Gastroesophageal sphincter (tissue), 4 donors: ENCODE results near the gene MAPK7. TPM values are rescaled to one million over a fixed set of nuclear protein-coding genes. Genes with fewer than 3 reads are reported as not detected.
A peak's percentile ranks its signal among the peaks of the same experiment; 100 is the strongest.

ENCODE experiments used
- ATAC-seq: fragments of 150-250 bp; one replicate; pipeline ENCODE4 v1.9.1; 2016; ENCODE audit warnings: mild to moderate bottlenecking, moderate library complexity
- H3K27ac ChIP-seq, 4 donors: fragments of 200-600 bp; sonication (generic) in 3 of 4; 1 replicate in 3 of 4; 2 replicates in 1 of 4; pipeline ENCODE4 v1.5.1; 2016 to 2019
- H3K27me3 ChIP-seq: fragments of 200-600 bp; sonication (generic); one replicate; pipeline ENCODE4 v1.5.1; 2019
- H3K36me3 ChIP-seq, 2 donors: fragments of 200-600 bp; sonication (generic); one replicate each; pipeline ENCODE4 v1.5.1; 2019; ENCODE audit warnings: control low read depth in 1 of 2
- H3K4me1 ChIP-seq, 3 donors: fragments of 200-600 bp; sonication (generic); 1 replicate in 2 of 3; 2 replicates in 1 of 3; pipeline ENCODE4 v1.5.1; 2016 to 2019; ENCODE audit warnings: control low read depth in 2 of 3
- H3K4me3 ChIP-seq, 2 donors: fragments of 200-600 bp; sonication (generic); one replicate each; pipeline ENCODE4 v1.5.1; 2019; ENCODE audit warnings: mild to moderate bottlenecking in 1 of 2, moderate library complexity in 1 of 2
- H3K9me3 ChIP-seq, 3 donors: fragments of 200-600 bp; sonication (generic); one replicate each; pipeline ENCODE4 v1.5.1; 2017 to 2019; ENCODE audit warnings: control low read depth in 2 of 3
- EP300 ChIP-seq: sonication (generic); formaldehyde crosslinking; IDR thresholded peaks from one replicate; pipeline ENCODE4 v1.6.1; 2017; ENCODE audit warnings: antibody characterized with exemption, mild to moderate bottlenecking
- POLR2A ChIP-seq, 2 donors: fragments of 450-650 bp; IDR thresholded peaks; one replicate each; pipeline ENCODE4 v1.6.1; 2017; ENCODE audit warnings: antibody characterized with exemption in 2 of 2, mild to moderate bottlenecking in 2 of 2, moderate library complexity in 1 of 2
- POLR2AphosphoS5 ChIP-seq: sonication (generic); formaldehyde crosslinking; IDR thresholded peaks from one replicate; pipeline ENCODE4 v1.6.1; 2017; ENCODE audit warnings: antibody characterized with exemption
- WGBS, 2 donors: methylation state at CpG; one replicate each; pipeline ENCODE4 v1.1.5; 2018; ENCODE audit warnings: low coverage in 1 of 2; 5-methylcytosine and 5-hydroxymethylcytosine counted together
- total RNA-seq, 4 donors: library from RNA; depleted of rRNA; stranded (reverse); fragments of >200 nt; gene quantifications; one replicate each; pipeline ENCODE4 v1.1.0, GENCODE V29; 2016
- TF ChIP-seq, protein P1 (sequence below), 4 experiments: fragments of 200-600 bp in 2 of 4; fragments of 450-650 bp in 2 of 4; sonication (generic) in 1 of 4; IDR thresholded peaks; one replicate each; pipeline ENCODE4 v1.5.1; 2017 to 2019; ENCODE audit warnings: antibody characterized with exemption in 4 of 4, mild to moderate bottlenecking in 2 of 4, moderate library complexity in 2 of 4

The MAPK7 gene
- total RNA-seq = 10 to 100 TPM; 11.7 to 43.0 (median 28.0) TPM

DNA sequence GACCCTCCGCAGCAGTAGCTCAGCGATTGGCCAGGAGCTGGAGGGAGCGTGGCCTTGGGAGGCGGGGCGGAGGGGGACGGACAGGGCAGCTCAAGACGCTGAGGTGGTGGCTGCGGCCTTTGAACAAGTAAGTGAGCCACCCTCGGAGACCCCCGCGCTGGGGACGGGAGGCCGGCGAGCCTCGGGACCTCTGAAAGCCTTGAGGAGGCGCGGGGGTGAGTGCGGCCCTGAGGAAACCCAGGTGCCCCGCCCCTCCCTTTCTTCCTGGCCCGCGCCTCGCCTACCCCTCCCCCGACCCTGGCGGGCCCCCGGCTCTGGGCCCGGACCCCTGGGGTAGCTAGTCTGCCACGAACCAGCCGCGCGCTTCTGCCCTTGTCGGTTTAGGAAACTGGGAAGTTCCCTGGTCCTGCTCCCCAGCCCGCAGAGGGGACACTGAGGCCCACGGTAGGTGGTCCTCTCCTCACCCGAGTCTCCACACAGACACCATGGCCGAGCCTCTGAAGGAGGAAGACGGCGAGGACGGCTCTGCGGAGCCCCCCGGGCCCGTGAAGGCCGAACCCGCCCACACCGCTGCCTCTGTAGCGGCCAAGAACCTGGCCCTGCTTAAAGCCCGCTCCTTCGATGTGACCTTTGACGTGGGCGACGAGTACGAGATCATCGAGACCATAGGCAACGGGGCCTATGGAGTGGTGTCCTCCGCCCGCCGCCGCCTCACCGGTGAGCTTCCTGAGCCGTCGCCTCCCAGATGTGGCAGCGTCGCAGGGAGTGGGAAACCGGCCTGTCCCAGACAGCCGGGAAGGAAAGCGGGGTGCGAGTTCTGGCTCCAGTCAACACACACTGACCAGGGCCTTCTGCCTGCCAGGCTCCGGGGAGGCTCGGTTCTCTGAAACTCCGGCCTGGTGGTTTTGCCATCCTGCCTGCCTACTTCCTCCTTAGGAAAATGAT lies at the start of gene MAPK7:
TSS of gene MAPK7 (plus strand) at position 83 of the 945 bp plus-strand sequence. CDS start at position 486, 403 bp downstream.
- no peak for ATAC-seq
- H3K36me3 ChIP-seq = peaks cover 0 to 44% of the 10 kb centered on the region in 2 donors
- peak within 1 kb of the TSS; percentile 67 to 88 for H3K4me3 ChIP-seq
- WGBS, 2 donors = 7% methylated on average over 6 of the region's 69 CpGs; no CpG with 5 or more reads in 1 of the 2 donors
- H3K4me1 ChIP-seq = peaks cover 0 to 67% (median 20%) of the 10 kb centered on the region in 3 donors
- H3K9me3 ChIP-seq = no peaks in the 10 kb centered on the region
- TF ChIP-seq POLR2AphosphoS5 (peak; percentile 46), EP300 (no peak), POLR2A (IDR thresholded peaks at IDR 0.05) (peak in 1 of 2 donors; percentile 36)
- no peaks in the 10 kb centered on the region for H3K27me3 ChIP-seq
- H3K27ac ChIP-seq = peak within 1 kb of the TSS; percentile 88 to 98 (median 94)

DNA sequence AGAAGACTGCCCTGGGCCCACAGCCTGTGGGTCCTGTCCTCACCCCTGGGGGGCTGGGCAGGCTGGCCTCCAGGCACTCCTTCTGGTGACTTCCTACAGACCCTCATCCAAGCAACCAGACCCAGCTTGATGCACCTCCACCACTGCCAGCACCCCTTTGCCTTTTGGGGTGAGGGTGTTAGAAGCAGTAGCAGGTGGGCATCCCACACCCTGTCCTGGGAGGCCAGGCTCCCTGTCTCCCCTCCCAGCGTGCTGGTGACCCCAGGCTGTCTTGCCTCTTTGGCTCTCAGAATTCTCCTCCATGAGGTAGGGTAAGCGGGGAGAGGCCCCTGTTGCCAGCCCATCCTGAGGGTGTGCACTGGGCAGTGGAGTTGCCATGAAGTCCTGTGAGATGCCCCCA lies 49.2 kb upstream of the MAPK7 start:
- no peaks in the 10 kb centered on the region for H3K4me1 ChIP-seq
- H3K27me3 ChIP-seq = no peaks in the 10 kb centered on the region
- no peak overlapping the region for H3K4me3 ChIP-seq
- H3K27ac ChIP-seq = no peak overlapping the region
- no peak for ATAC-seq
- TF ChIP-seq, protein P1, sequence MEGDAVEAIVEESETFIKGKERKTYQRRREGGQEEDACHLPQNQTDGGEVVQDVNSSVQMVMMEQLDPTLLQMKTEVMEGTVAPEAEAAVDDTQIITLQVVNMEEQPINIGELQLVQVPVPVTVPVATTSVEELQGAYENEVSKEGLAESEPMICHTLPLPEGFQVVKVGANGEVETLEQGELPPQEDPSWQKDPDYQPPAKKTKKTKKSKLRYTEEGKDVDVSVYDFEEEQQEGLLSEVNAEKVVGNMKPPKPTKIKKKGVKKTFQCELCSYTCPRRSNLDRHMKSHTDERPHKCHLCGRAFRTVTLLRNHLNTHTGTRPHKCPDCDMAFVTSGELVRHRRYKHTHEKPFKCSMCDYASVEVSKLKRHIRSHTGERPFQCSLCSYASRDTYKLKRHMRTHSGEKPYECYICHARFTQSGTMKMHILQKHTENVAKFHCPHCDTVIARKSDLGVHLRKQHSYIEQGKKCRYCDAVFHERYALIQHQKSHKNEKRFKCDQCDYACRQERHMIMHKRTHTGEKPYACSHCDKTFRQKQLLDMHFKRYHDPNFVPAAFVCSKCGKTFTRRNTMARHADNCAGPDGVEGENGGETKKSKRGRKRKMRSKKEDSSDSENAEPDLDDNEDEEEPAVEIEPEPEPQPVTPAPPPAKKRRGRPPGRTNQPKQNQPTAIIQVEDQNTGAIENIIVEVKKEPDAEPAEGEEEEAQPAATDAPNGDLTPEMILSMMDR (IDR thresholded peaks at IDR 0.05) = no peak
- no peak for TF ChIP-seq POLR2AphosphoS5
- TF ChIP-seq POLR2A (IDR thresholded peaks at IDR 0.05) = no peak
- TF ChIP-seq EP300 = no peak
- H3K9me3 ChIP-seq = no peaks in the 10 kb centered on the region
- peaks cover 0 to 56% of the 10 kb centered on the region in 2 donors for H3K36me3 ChIP-seq
- WGBS, 2 donors = no CpG with 5 or more reads among the region's 2 CpGs

DNA sequence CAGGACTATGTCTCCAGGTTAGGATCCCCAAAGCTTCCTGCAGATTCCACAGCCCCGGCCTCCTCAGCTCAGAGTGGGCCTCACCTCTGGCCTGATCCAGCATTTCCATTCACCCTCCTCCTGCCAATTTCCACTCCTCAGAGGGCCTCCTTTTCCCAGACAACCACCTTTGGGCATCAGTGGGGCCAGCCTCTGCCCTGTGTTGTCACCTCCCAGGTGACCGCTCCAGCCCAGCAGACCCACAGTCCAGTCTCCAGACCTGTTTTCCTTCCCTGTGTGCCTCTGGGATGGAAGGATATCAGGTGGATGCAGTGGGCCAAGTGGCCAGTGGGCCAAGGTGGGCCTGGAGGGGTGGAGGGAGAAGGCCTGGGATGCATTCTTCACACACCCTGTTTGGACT lies 48.5 kb upstream of the MAPK7 start:
- H3K27me3 ChIP-seq = no peaks in the 10 kb centered on the region
- no peak for ATAC-seq
- H3K36me3 ChIP-seq = peaks cover 0 to 61% of the 10 kb centered on the region in 2 donors
- no peaks in the 10 kb centered on the region for H3K4me1 ChIP-seq
- TF ChIP-seq POLR2A (IDR thresholded peaks at IDR 0.05) (no peak), POLR2AphosphoS5 (no peak), EP300 (no peak)
- TF ChIP-seq, protein P1 (IDR thresholded peaks at IDR 0.05) = no peak
- no peak overlapping the region for H3K4me3 ChIP-seq
- no peaks in the 10 kb centered on the region for H3K9me3 ChIP-seq
- H3K27ac ChIP-seq = no peak overlapping the region
- whole genome bisulfite sequencing, 2 donors = 100% methylated on average over 2 of the region's 2 CpGs; no CpG with 5 or more reads in 1 of the 2 donors

DNA sequence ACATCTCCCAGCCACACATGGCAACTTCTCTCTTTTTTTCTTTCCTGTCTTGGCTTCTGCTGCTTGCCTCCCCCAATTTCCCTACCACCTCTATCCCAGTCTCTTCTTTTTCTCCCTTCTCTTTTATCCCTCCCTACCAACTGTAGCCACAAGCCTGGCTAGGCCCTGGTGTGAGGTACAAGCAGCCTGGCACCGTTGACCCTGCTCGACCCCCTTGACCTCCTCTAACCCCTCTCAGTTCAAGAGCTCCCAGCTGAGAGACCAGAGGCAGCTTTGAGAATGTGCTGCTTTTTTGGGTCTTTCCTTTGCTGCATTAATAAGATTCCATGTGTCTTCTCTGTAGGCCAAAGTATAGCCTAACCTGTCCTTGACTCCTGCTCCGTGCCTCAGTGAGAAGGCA lies 48.0 kb upstream of the MAPK7 start:
- H3K4me1 ChIP-seq = no peaks in the 10 kb centered on the region
- 82% methylated on average over 2 of the region's 3 CpGs; no CpG with 5 or more reads in 1 of the 2 donors for WGBS, 2 donors
- H3K9me3 ChIP-seq = no peaks in the 10 kb centered on the region
- TF ChIP-seq POLR2A (IDR thresholded peaks at IDR 0.05) = no peak
- TF ChIP-seq EP300 = no peak
- no peak for TF ChIP-seq POLR2AphosphoS5
- TF ChIP-seq, protein P1 (IDR thresholded peaks at IDR 0.05) = no peak
- no peak overlapping the region for H3K27ac ChIP-seq
- ATAC-seq = no peak
- peaks cover 0 to 61% of the 10 kb centered on the region in 2 donors for H3K36me3 ChIP-seq
- no peaks in the 10 kb centered on the region for H3K27me3 ChIP-seq
- no peak overlapping the region for H3K4me3 ChIP-seq

DNA sequence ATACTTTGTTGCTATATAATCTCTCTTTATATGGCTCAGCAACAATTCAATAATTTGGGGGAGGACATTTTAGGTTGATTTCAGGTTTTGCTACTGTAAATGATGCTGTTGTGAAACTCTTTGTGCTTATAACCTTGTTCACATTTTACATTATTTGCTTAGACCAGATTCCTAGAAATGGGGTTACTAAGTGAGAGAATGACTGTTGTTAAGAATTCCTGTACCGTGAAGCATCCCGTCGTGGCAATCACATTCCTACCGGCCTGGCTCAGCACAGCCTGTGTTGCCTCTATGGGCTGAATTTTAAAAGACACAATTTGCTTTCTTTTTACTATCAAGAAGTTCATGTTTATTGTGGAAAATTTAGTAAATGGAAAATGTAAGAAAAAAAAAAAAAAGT lies 47.2 kb upstream of the MAPK7 start:
- no peaks in the 10 kb centered on the region for H3K9me3 ChIP-seq
- no peak overlapping the region for H3K27ac ChIP-seq
- H3K36me3 ChIP-seq = peaks cover 0 to 66% of the 10 kb centered on the region in 2 donors
- H3K4me3 ChIP-seq = no peak overlapping the region
- 22 to 56% methylated on average over 4 of the region's 4 CpGs for WGBS, 2 donors
- no peak for TF ChIP-seq POLR2A (IDR thresholded peaks at IDR 0.05)
- TF ChIP-seq EP300 = no peak
- peak; percentile 75 for TF ChIP-seq POLR2AphosphoS5
- TF ChIP-seq, protein P1 (IDR thresholded peaks at IDR 0.05) = no peak
- H3K27me3 ChIP-seq = no peaks in the 10 kb centered on the region
- ATAC-seq = peak; percentile 35
- H3K4me1 ChIP-seq = peaks cover 0 to 9% (median 0%) of the 10 kb centered on the region in 3 donors
